OCI-LY7 (cell line): Measurements from ENCODE around the gene SYT9. TPM values are rescaled to one million over a fixed set of nuclear protein-coding genes. Genes with fewer than 3 reads are reported as not detected.

ENCODE experiments used
- BruUV-seq: library from RNA; stranded (reverse); fragments of 400-500 nt; replicated peaks from 2 replicates; lab custom pipeline; 2021; lab: Mats Ljungman, UMichigan
- CTCF ChIA-PET: fragments of 300-600 bp; sonication (Branson Sonifier 250); formaldehyde crosslinking; loops from one replicate; lab custom pipeline; 2022; ENCODE audit warnings: antibody characterized with exemption; ENCODE audit not compliant: unreplicated experiment; lab: Charles Lee
- POLR2A ChIA-PET: fragments of 300-600 bp; sonication (Branson Sonifier 250); formaldehyde crosslinking; loops from one replicate; lab custom pipeline; 2022; ENCODE audit warnings: antibody characterized with exemption; lab: Charles Lee
- DNase-seq: peaks from one replicate; pipeline ENCODE4 v3.0.0-alpha.2; 2015; ENCODE audit warnings: low spot score
- H2AFZ ChIP-seq: fragments of 200-600 bp; sonication (generic), shearing (Covaris generic); 2 replicates; pipeline ENCODE4 v1.6.1; 2014; ENCODE audit warnings: mild to moderate bottlenecking, antibody characterized with exemption, low read length, moderate library complexity
- H3K27ac ChIP-seq: fragments of 200-600 bp; sonication (generic); 2 replicates; pipeline ENCODE4 v1.5.1; 2014; ENCODE audit warnings: mixed run types, low read depth, mild to moderate bottlenecking, moderate library complexity, low read length, inconsistent platforms; ENCODE audit not compliant: poor library complexity, severe bottlenecking
- H3K36me3 ChIP-seq: fragments of 200-600 bp; sonication (generic); 2 replicates; pipeline ENCODE4 v1.6.1; 2014; ENCODE audit warnings: mild to moderate bottlenecking, antibody characterized with exemption, low read length, moderate library complexity, mixed read lengths; ENCODE audit not compliant: insufficient read depth
- H3K4me1 ChIP-seq: fragments of 200-600 bp; sonication (generic); 2 replicates; pipeline ENCODE4 v1.5.1; 2014; ENCODE audit warnings: mild to moderate bottlenecking, low read length; ENCODE audit not compliant: insufficient read depth, poor library complexity, severe bottlenecking
- H3K4me2 ChIP-seq: fragments of 200-600 bp; sonication (generic); 2 replicates; pipeline ENCODE4 v1.6.1; 2014; ENCODE audit warnings: mild to moderate bottlenecking, low read length
- H3K4me3 ChIP-seq: fragments of 200-600 bp; sonication (generic); 2 replicates; pipeline ENCODE4 v1.5.1; 2014; ENCODE audit warnings: mild to moderate bottlenecking, low read depth, low read length; ENCODE audit not compliant: poor library complexity, severe bottlenecking
- H3K79me2 ChIP-seq: fragments of 200-600 bp; sonication (generic); 2 replicates; pipeline ENCODE4 v1.6.1; 2016; ENCODE audit warnings: low read depth, mild to moderate bottlenecking, low read length, moderate library complexity, mixed read lengths; ENCODE audit not compliant: insufficient read depth
- H3K9me2 ChIP-seq: fragments of 200-600 bp; sonication (generic); 2 replicates; pipeline ENCODE4 v1.6.1; 2016; ENCODE audit warnings: mild to moderate bottlenecking, low read length, mixed read lengths; ENCODE audit not compliant: insufficient read depth
- H3K9me3 ChIP-seq: fragments of 200-600 bp; sonication (generic); 2 replicates; pipeline ENCODE4 v1.6.1; 2014; ENCODE audit warnings: mild to moderate bottlenecking, mixed run types, low read length, mixed read lengths
- H4K20me1 ChIP-seq: fragments of 200-600 bp; sonication (generic); 2 replicates; pipeline ENCODE4 v1.6.1; 2014; ENCODE audit warnings: mild to moderate bottlenecking, antibody characterized with exemption, low read length, moderate library complexity, mixed read lengths; ENCODE audit not compliant: insufficient read depth
- EZH2phosphoT487 ChIP-seq: fragments of 200-600 bp; sonication (generic); IDR thresholded peaks from 2 replicates; pipeline ENCODE4 v1.6.1; 2018; ENCODE audit warnings: low read depth, borderline replicate concordance, mild to moderate bottlenecking, mixed run types, antibody characterized with exemption, low read length, moderate library complexity, mixed read lengths
- intact Hi-C: fragments of 100-400 bp; cut with micrococcal nuclease; formaldehyde crosslinking; loops from one replicate; pipeline ENCODE4 v1.10.0; 2022; ENCODE audit not compliant: unreplicated experiment
- total RNA-seq, 2 experiments: library from RNA; depleted of rRNA in 1 of 2; stranded (reverse); fragments of >200 nt in 1 of 2; shearing (Covaris generic) in 1 of 2; gene quantifications; 2 replicates each; pipeline ENCODE4 v1.2.3, GENCODE V29; 2014 to 2022
- TF ChIP-seq, protein P1 (sequence below): fragments of 200-600 bp; sonication (generic); conservative IDR thresholded peaks from 2 replicates; pipeline ENCODE4 v1.5.1; 2014; ENCODE audit warnings: mild to moderate bottlenecking, antibody characterized with exemption, low read length, moderate library complexity, mixed read lengths

The SYT9 gene
- total RNA-seq, 2 experiments from 2014 or later = 0.19 TPM; not detected in 1

DNA sequence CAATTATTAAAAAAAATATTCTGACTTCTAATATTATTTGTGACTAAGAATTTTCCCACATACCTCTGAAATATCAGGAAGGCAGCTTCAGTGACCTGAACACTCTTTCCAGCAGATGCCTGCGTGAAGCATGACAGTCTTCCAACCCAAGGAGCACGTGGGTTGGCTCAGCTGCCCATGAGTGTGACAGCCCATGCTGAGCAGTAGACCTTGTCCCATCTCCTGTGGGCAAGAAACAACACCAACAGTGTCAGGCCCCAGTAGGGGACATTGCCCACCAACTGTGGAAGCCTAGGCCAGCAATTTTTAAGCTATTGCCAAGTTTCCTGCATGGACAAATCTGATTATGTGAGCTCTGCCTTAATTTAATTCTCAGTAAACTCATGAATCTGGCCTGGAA is 167.2 kb downstream of the SYT9 start:
- Histone ChIP-seq H3K4me1 (peaks cover 16% of the 10 kb centered on the region), H3K9me3 (no peaks in the 10 kb centered on the region), H3K4me3 (no peak overlapping the region), H3K27ac (no peak overlapping the region), H3K9me2 (no peaks in the 10 kb centered on the region), H3K4me2 (no peak overlapping the region), H2AFZ (no peak overlapping the region), H3K36me3 (no peaks in the 10 kb centered on the region), H3K79me2 (no peaks in the 10 kb centered on the region), H4K20me1 (no peaks in the 10 kb centered on the region)
- DNase-seq = no peak
- CTCF ChIA-PET = no interaction called here
- POLR2A ChIA-PET = interaction anchor here (0.8 to 1.0 kb wide), 2 partner anchors 9 to 14 kb away, joined by 3 to 4 read pairs; no protein-coding TSS in a partner anchor
- intact Hi-C loops = no loop called here
- no TSS peak for BruUV-seq
- TF ChIP-seq, protein P1, sequence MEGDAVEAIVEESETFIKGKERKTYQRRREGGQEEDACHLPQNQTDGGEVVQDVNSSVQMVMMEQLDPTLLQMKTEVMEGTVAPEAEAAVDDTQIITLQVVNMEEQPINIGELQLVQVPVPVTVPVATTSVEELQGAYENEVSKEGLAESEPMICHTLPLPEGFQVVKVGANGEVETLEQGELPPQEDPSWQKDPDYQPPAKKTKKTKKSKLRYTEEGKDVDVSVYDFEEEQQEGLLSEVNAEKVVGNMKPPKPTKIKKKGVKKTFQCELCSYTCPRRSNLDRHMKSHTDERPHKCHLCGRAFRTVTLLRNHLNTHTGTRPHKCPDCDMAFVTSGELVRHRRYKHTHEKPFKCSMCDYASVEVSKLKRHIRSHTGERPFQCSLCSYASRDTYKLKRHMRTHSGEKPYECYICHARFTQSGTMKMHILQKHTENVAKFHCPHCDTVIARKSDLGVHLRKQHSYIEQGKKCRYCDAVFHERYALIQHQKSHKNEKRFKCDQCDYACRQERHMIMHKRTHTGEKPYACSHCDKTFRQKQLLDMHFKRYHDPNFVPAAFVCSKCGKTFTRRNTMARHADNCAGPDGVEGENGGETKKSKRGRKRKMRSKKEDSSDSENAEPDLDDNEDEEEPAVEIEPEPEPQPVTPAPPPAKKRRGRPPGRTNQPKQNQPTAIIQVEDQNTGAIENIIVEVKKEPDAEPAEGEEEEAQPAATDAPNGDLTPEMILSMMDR = no peak
- TF ChIP-seq EZH2phosphoT487 = no peak

DNA sequence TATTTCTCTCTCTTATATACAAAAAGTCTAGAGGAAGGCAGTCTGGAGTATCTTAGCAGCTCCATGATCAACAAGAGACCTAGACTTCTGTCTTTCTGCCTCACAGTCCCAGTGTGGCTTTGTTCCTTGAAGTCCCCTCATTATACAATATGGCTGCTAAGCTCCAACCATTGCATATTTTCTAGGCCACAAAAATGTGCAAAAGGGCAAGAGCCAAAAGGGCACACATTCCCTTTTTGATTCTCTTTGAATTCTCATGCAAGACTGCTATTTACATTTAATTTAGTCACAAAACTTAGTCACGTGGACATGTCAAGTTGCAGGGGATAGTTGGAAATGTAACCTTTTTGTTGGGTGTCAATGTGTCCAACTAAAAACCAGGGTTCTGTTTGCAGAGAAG is 169.4 kb downstream of the SYT9 start:
- Histone ChIP-seq H3K9me2 (no peaks in the 10 kb centered on the region), H3K4me1 (peaks cover 16% of the 10 kb centered on the region), H3K4me3 (no peak overlapping the region), H3K36me3 (no peaks in the 10 kb centered on the region), H4K20me1 (no peaks in the 10 kb centered on the region), H3K27ac (no peak overlapping the region), H3K4me2 (no peak overlapping the region), H3K9me3 (no peaks in the 10 kb centered on the region), H3K79me2 (no peaks in the 10 kb centered on the region), H2AFZ (no peak overlapping the region)
- ChIA-PET CTCF (no interaction called here), POLR2A (no interaction called here)
- no peak for DNase-seq
- TF ChIP-seq, protein P1 = no peak
- no peak for TF ChIP-seq EZH2phosphoT487
- BruUV-seq = no TSS peak
- intact Hi-C loops = no loop called here

DNA sequence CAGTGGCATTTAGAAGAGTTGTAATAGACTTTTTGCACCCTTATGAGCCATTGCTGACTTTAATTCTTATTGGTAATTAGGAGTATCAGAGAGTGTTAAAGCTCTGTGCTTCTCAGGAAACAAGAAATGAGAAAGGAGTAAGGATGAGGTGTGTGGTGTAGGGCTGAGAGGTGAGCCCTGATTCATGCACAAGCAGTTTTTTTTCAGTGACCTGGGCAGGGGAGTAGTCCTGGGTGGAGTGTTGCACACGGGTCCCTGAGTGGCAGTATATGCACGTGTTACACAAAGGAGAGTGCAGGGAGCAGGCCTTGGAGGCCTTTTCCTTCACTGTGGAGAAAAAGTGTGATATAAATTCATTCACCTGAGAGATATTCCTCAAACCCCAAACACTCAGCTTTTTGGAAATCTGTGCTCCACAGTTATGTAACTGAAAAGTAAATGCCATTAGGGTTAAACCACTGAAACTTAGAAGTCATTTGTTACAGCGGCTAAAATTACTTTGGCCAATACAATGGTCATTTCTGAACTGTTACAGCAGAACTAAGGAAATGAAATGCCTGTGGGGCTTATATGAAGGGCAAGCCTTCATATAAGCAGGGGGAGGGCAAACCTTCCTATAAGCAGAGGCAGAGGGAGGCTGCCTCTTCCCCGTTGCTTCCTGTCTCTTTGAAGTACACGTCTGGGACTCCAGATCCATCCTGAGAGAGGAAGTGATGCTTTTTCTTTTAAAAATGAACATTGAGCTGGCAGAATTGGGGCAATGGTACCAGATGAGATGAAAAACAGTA is 171.0 kb downstream of the SYT9 start:
- BruUV-seq = no TSS peak
- peak overlapping the region; percentile 16 for H3K4me2 ChIP-seq
- peak; percentile 30 for DNase-seq
- CTCF ChIA-PET = interaction anchor here (1.4 kb wide), 1 partner anchor 14 kb away, joined by 5 read pairs; no protein-coding TSS in a partner anchor
- TF ChIP-seq EZH2phosphoT487 = no peak
- TF ChIP-seq, protein P1 = peak; percentile 42
- H3K79me2 ChIP-seq = no peaks in the 10 kb centered on the region
- H3K4me1 ChIP-seq = peaks cover 24% of the 10 kb centered on the region
- POLR2A ChIA-PET = interaction anchor here (0.6 to 1.4 kb wide), 2 partner anchors 14 to 943 kb away, joined by 4 to 10 read pairs; no protein-coding TSS in a partner anchor
- H2AFZ ChIP-seq = peak overlapping the region; percentile 83
- H3K9me2 ChIP-seq = no peaks in the 10 kb centered on the region
- no peaks in the 10 kb centered on the region for H3K36me3 ChIP-seq
- no peaks in the 10 kb centered on the region for H3K9me3 ChIP-seq
- no peak overlapping the region for H3K27ac ChIP-seq
- H4K20me1 ChIP-seq = no peaks in the 10 kb centered on the region
- no peak overlapping the region for H3K4me3 ChIP-seq
- intact Hi-C loops = no loop called here
